ENCODE measurements around the gene RIBC1.
"Not testable (repeated sequence)": the region's sequence is repeated elsewhere in the genome, so short reads cannot be mapped to it uniquely, and the experiment has no call there.

The RIBC1 gene

GRCh38 chrX:53422861-53423306, at the start of gene RIBC1:
Gene RIBC1 (plus strand): TSS chrX:53422873. CDS start chrX:53426277, 3,404 bp downstream.
- DNase-seq (ENCODE audit: low spot score): no peak

- DNase-seq (ENCODE audit: low spot score): no peak
Measured at GRCh38 chrX:53373307-53373706, 49.4 kb upstream of the RIBC1 start.

- peak; percentile 15 for DNase-seq (ENCODE audit: low spot score)
Measured at GRCh38 chrX:53374222-53374820, 48.4 kb upstream of the RIBC1 start.

- no peak for DNase-seq (ENCODE audit: low spot score)
Measured at GRCh38 chrX:53374923-53375322, 47.8 kb upstream of the RIBC1 start.

GRCh38 chrX:53376888-53377287, 45.8 kb upstream of the RIBC1 start:
- DNase-seq (ENCODE audit: low spot score): no peak

GRCh38 chrX:53377464-53377863, 45.2 kb upstream of the RIBC1 start:
- no peak for DNase-seq (ENCODE audit: low spot score)

- DNase-seq (ENCODE audit: low spot score): no peak
Measured at GRCh38 chrX:53379008-53379710, 43.5 kb upstream of the RIBC1 start.

- DNase-seq (ENCODE audit: low spot score): no peak
Measured at GRCh38 chrX:53379747-53380146, 42.9 kb upstream of the RIBC1 start.

- DNase-seq (ENCODE audit: low spot score): no peak
Measured at GRCh38 chrX:53383376-53384076, 39.1 kb upstream of the RIBC1 start.

GRCh38 chrX:53395605-53396298, 26.9 kb upstream of the RIBC1 start:
- DNase-seq (ENCODE audit: low spot score): no peak

GRCh38 chrX:53398216-53398615, 24.5 kb upstream of the RIBC1 start:
- no peak for DNase-seq (ENCODE audit: low spot score)

GRCh38 chrX:53403535-53403934, 19.1 kb upstream of the RIBC1 start:
- DNase-seq (ENCODE audit: low spot score): no peak

- no peak for DNase-seq (ENCODE audit: low spot score)
Measured at GRCh38 chrX:53412446-53412845, 10.2 kb upstream of the RIBC1 start.

- not testable (repeated sequence) for DNase-seq (ENCODE audit: low spot score)
Measured at GRCh38 chrX:53420351-53420750, 2.3 kb upstream of the RIBC1 start.

- no peak for DNase-seq (ENCODE audit: low spot score)
Measured at GRCh38 chrX:53421125-53421524, 1.5 kb upstream of the RIBC1 start.

GRCh38 chrX:53421772-53422085, 944 bp upstream of the RIBC1 start:
- no peak for DNase-seq (ENCODE audit: low spot score)

- peak; percentile 93 for DNase-seq (ENCODE audit: low spot score)
Measured at GRCh38 chrX:53422086-53422860, 400 bp upstream of the RIBC1 start, which contains the start of gene SMC1A. Gene SMC1A (minus strand): TSS chrX:53422654. CDS start chrX:53422600, 54 bp downstream.

- no peak for DNase-seq (ENCODE audit: low spot score)
Measured at GRCh38 chrX:53429755-53430154, 7.1 kb downstream of the RIBC1 start.

GRCh38 chrX:53430231-53430630, 7.6 kb downstream of the RIBC1 start:
- DNase-seq (ENCODE audit: low spot score): no peak

- DNase-seq (ENCODE audit: low spot score): peak; percentile 94
Measured at GRCh38 chrX:53433651-53434639, 11.3 kb downstream of the RIBC1 start, which contains the start of gene HSD17B10. Gene HSD17B10 (minus strand): TSS chrX:53434370. CDS start chrX:53434345, 25 bp downstream.
